BLaER1 treated with 17β-estradiol and CSF1 and Interleukin-3, amounts not matched to agents 10 nM and 100 nM (cell line): ENCODE results near the gene ZP1.
A peak's percentile ranks its signal among the peaks of the same experiment; 100 is the strongest.
"Not testable (repeated sequence)": the region's sequence is repeated elsewhere in the genome, so short reads cannot be mapped to it uniquely, and the experiment has no call there.

Experiments
- H3K27ac ChIP-seq, 11 experiments: shearing (Covaris generic); formaldehyde crosslinking; 2 replicates each; pipeline ENCODE4 v1.8.1; 2022
- H3K27me3 ChIP-seq, 11 experiments: shearing (Covaris generic); formaldehyde crosslinking; 2 replicates each; pipeline ENCODE4 v1.8.1; 2022
- H3K36me3 ChIP-seq, 11 experiments: shearing (Covaris generic); formaldehyde crosslinking; 2 replicates each; pipeline ENCODE4 v1.8.1; 2022
- H3K4me1 ChIP-seq, 10 experiments: shearing (Covaris generic); formaldehyde crosslinking; 2 replicates each; pipeline ENCODE4 v1.8.1; 2022
- H3K4me2 ChIP-seq, 11 experiments: shearing (Covaris generic); formaldehyde crosslinking; 2 replicates each; pipeline ENCODE4 v1.8.1; 2022
- H3K4me3 ChIP-seq, 10 experiments: shearing (Covaris generic); formaldehyde crosslinking; 2 replicates each; pipeline ENCODE4 v1.8.1; 2022
- H3K9ac ChIP-seq, 11 experiments: shearing (Covaris generic); formaldehyde crosslinking; 2 replicates each; pipeline ENCODE4 v1.8.1; 2022
- H3K9me3 ChIP-seq, 11 experiments: shearing (Covaris generic); formaldehyde crosslinking; replicated peaks in 1 of 11; 2 replicates each; pipeline ENCODE4 v1.8.1; 2022
- H4K20me1 ChIP-seq, 11 experiments: shearing (Covaris generic); formaldehyde crosslinking; 2 replicates each; pipeline ENCODE4 v1.8.1; 2022
- Cebpa-rat ChIP-seq, 11 experiments: shearing (Covaris generic); IDR thresholded peaks; 2 replicates each; pipeline ENCODE4 v1.8.1; 2022

The ZP1 gene

GRCh38 chr11:60866911-60867870 is at the start of gene ZP1:
Gene ZP1 (plus strand): TSS chr11:60867542. CDS start chr11:60867562, 20 bp downstream.
- H3K9me3 ChIP-seq, result no peaks in the 10 kb centered on the region
- peak within 1 kb of the TSS in 7 of 11 experiments; percentile 8 to 65 (median 43); a peak in 12 of 22 replicates for H3K27ac ChIP-seq
- peak within 1 kb of the TSS in 6 of 11 experiments; percentile 25 to 57 (median 43); a peak in 10 of 22 replicates for H3K9ac ChIP-seq
- no peak for TF ChIP-seq Cebpa-rat (IDR thresholded peaks at IDR 0.05)
- H3K27me3 ChIP-seq, result no peaks in the 10 kb centered on the region
- no peaks in the 10 kb centered on the region; a peak in 1 of 22 replicates for H4K20me1 ChIP-seq
- peak within 1 kb of the TSS in 9 of 11 experiments; percentile 25 to 91 (median 69); a peak in 19 of 22 replicates for H3K4me2 ChIP-seq
- no peak within 1 kb of the TSS for H3K4me3 ChIP-seq
- H3K4me1 ChIP-seq, result peaks cover 15 to 93% (median 77%) of the 10 kb centered on the region in 10 experiments
- H3K36me3 ChIP-seq, result no peaks in the 10 kb centered on the region

- peaks cover 0 to 19% (median 14%) of the 10 kb centered on the region in 10 experiments; a peak in 17 of 20 replicates for H3K4me1 ChIP-seq
- no peaks in the 10 kb centered on the region for H3K27me3 ChIP-seq
- no peak overlapping the region for H3K9ac ChIP-seq
- H3K4me2 ChIP-seq, result no peak overlapping the region
- H3K27ac ChIP-seq, result no peak overlapping the region
- H3K36me3 ChIP-seq, result no peaks in the 10 kb centered on the region
- peaks cover 20 to 42% (median 31%) of the 10 kb centered on the region in 11 experiments for H3K9me3 ChIP-seq
- H4K20me1 ChIP-seq, result no peaks in the 10 kb centered on the region
- no peak overlapping the region for H3K4me3 ChIP-seq
- TF ChIP-seq Cebpa-rat (IDR thresholded peaks at IDR 0.05), result no peak
These were observed 49.3 kb upstream of the ZP1 start for GRCh38 chr11:60818057-60818456.

DNA sequence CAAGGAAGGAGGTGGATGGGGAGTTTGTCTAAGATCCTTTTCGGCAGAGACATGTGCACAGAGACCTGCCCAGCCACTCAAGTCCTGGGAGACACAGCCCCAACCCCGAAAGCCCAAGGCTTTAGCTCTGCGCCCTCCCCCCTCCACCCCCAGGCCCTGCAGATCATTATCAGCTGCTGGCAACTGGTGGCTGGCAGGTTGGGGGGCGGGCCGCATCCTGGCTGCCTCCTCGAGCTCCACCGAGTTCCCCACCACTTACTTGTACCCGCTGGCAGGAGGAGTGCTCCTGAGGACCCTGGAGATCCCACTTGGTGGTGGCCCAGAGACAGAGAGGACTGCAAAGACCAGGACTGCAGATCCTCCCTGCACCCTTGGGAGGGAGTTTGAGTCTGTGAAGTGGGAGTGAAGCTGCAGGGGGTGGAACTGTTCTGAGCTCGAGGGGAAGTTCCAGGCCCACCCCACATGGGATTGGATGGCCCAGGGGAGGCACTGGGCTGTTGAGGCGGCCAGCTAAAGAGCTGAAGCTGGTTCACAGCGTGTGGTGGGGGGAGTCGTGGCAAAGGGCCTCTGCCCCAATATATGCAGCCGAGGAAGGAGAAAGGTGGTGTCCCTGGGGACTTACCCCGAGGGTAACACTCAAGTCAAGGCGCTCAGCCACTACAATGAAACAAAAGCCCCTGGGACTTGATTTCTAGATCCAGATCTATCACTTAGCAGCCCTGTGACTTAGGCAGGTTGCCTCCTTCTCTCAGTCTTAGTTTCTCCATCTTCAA is 45.3 kb upstream of the ZP1 start:
- Histone ChIP-seq H3K9ac (peak overlapping the region in 4 of 11 experiments; percentile 4 to 22 (median 18); a peak in 2 of 22 replicates), H4K20me1 (no peaks in the 10 kb centered on the region), H3K27ac (no peak overlapping the region), H3K27me3 (no peaks in the 10 kb centered on the region), H3K4me2 (peak overlapping the region in 9 of 11 experiments; percentile 52 to 82 (median 63); a peak in 18 of 22 replicates), H3K4me3 (no peak overlapping the region; a peak in 1 of 20 replicates), H3K4me1 (peaks cover 0 to 19% (median 14%) of the 10 kb centered on the region in 10 experiments; a peak in 16 of 20 replicates), H3K9me3 (peaks cover 6 to 12% (median 8%) of the 10 kb centered on the region in 11 experiments), H3K36me3 (no peaks in the 10 kb centered on the region)
- no peak for TF ChIP-seq Cebpa-rat (IDR thresholded peaks at IDR 0.05)

DNA sequence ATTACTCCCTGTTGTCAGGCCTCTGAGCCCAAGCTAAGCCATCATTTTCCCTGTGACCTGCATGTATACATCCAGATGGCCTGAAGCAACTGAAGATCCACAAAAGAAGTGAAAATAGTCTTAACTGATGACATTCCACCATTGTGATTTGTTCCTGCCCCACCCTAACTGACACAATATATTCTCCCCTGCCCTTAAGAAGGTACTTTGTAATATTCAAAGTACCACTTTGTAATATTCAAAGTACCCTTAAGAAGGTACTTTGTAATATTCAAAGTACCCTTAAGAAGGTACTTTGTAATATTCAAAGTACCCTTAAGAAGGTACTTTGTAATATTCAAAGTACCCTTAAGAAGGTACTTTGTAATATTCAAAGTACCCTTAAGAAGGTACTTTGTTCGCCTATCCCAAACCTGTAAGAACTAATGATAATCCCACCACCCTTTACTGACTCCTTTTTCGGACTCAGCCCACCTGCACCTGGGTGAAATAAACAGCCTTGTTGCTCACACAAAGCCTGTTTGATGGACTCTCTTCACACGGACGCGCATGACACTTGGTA is 43.5 kb upstream of the ZP1 start:
- H3K36me3 ChIP-seq, H3K9ac ChIP-seq, H3K4me2 ChIP-seq, H4K20me1 ChIP-seq, H3K27ac ChIP-seq, H3K27me3 ChIP-seq, H3K4me3 ChIP-seq, H3K9me3 ChIP-seq: not testable (repeated sequence)
- peaks cover 0 to 19% (median 14%) of the 10 kb centered on the region in 10 experiments; a peak in 16 of 20 replicates for H3K4me1 ChIP-seq

GRCh38 chr11:60825118-60825517 is 42.2 kb upstream of the ZP1 start:
- Histone ChIP-seq H3K36me3 (no peaks in the 10 kb centered on the region), H3K4me1 (peaks cover 0 to 19% (median 14%) of the 10 kb centered on the region in 10 experiments; a peak in 16 of 20 replicates)
- TF ChIP-seq Cebpa-rat (IDR thresholded peaks at IDR 0.05), result no peak

GRCh38 chr11:60825790-60826189 is 41.6 kb upstream of the ZP1 start:
- no peak overlapping the region for H3K4me3 ChIP-seq
- TF ChIP-seq Cebpa-rat (IDR thresholded peaks at IDR 0.05), result no peak
- no peak overlapping the region for H3K4me2 ChIP-seq
- no peaks in the 10 kb centered on the region for H3K27me3 ChIP-seq
- no peaks in the 10 kb centered on the region for H4K20me1 ChIP-seq
- H3K36me3 ChIP-seq, result no peaks in the 10 kb centered on the region
- H3K9me3 ChIP-seq, result no peaks in the 10 kb centered on the region; a peak in 2 of 22 replicates
- no peak overlapping the region for H3K9ac ChIP-seq
- H3K27ac ChIP-seq, result no peak overlapping the region
- peaks cover 0 to 19% (median 14%) of the 10 kb centered on the region in 10 experiments; a peak in 16 of 20 replicates for H3K4me1 ChIP-seq

More at GRCh38 chr11:60825118-60825517, 42.2 kb upstream of the ZP1 start:
- Histone ChIP-seq H3K9me3 (no peaks in the 10 kb centered on the region; a peak in 2 of 22 replicates), H3K4me3 (no peak overlapping the region), H4K20me1 (no peaks in the 10 kb centered on the region), H3K27me3 (no peaks in the 10 kb centered on the region), H3K4me2 (no peak overlapping the region), H3K9ac (no peak overlapping the region), H3K27ac (no peak overlapping the region)

DNA sequence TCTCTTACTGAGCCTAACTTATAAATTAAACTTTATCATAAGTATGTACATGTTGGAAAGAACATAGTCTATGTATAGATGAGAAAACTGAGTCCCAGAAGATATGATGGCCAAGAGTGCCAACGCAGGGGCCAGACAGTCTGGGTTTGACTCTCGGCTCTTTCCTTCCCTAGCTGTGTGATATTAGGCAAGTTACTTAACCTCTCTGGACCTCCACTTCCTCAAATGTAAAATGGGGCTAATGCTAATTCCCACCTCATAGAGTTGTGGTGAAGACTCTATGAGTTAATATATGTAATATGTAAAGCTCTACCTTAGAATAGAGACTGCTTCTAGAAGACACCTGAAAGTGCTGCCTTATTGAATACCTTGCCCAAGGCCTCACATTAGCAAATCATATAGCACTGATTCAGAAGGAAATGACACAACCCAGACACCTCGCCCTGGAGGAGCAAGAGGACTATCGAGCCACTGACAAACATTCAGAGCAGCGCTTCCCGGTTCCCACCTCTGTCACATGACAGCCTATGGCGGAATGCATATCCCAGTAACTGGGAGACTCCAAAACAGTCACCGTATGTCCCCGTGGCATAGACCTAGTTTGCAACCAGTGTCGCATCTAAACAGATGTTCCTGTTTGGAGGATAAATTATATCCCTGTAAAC is 36.7 kb upstream of the ZP1 start:
- no peak for TF ChIP-seq Cebpa-rat (IDR thresholded peaks at IDR 0.05)
- no peaks in the 10 kb centered on the region for H3K36me3 ChIP-seq
- peaks cover 13 to 32% (median 26%) of the 10 kb centered on the region in 10 experiments for H3K4me1 ChIP-seq
- H3K4me3 ChIP-seq, result no peak overlapping the region
- H3K27ac ChIP-seq, result no peak overlapping the region
- H4K20me1 ChIP-seq, result no peaks in the 10 kb centered on the region
- H3K4me2 ChIP-seq, result no peak overlapping the region
- H3K9ac ChIP-seq, result no peak overlapping the region
- H3K9me3 ChIP-seq, result no peaks in the 10 kb centered on the region
- H3K27me3 ChIP-seq, result no peaks in the 10 kb centered on the region

DNA sequence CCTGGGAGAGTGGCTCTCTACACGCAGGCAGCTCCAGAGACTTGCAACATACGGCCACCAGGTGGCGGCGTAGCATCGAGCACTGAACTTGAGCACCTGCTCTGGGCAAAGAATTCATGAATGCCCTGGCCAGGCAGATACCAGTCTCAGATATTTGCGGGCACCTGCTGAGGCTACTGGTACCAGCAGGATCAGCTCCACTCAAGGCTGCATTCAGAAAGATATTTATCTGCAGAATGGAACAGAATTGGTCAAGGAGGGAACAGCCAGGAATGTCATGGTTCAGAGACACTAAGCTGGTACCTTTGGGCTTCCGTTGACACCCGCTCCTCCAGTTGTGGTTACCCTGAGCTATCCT is 36.2 kb upstream of the ZP1 start:
- no peaks in the 10 kb centered on the region for H3K9me3 ChIP-seq
- no peak for TF ChIP-seq Cebpa-rat (IDR thresholded peaks at IDR 0.05)
- no peak overlapping the region for H3K4me3 ChIP-seq
- no peak overlapping the region for H3K9ac ChIP-seq
- H3K4me2 ChIP-seq, result peak overlapping the region in 8 of 11 experiments; percentile 22 to 48 (median 40); a peak in 17 of 22 replicates
- H3K4me1 ChIP-seq, result peaks cover 13 to 37% (median 31%) of the 10 kb centered on the region in 10 experiments
- no peaks in the 10 kb centered on the region for H3K27me3 ChIP-seq
- H4K20me1 ChIP-seq, result no peaks in the 10 kb centered on the region
- H3K27ac ChIP-seq, result no peak overlapping the region
- no peaks in the 10 kb centered on the region for H3K36me3 ChIP-seq
